HG03378 (cell line): Measurements from ENCODE around the gene CHD9.
A peak's percentile ranks its signal among the peaks of the same experiment; 100 is the strongest.
"Not testable (repeated sequence)": the region's sequence is repeated elsewhere in the genome, so short reads cannot be mapped to it uniquely, and the experiment has no call there.

ENCODE experiments used
- ATAC-seq: cut with Tn5 transposase; IDR thresholded peaks from one replicate; pipeline ENCODE4 v1.9.1; 2021; ENCODE audit warnings: mild to moderate bottlenecking, moderate library complexity; ENCODE audit not compliant: unreplicated experiment

CHD9 gene

DNA sequence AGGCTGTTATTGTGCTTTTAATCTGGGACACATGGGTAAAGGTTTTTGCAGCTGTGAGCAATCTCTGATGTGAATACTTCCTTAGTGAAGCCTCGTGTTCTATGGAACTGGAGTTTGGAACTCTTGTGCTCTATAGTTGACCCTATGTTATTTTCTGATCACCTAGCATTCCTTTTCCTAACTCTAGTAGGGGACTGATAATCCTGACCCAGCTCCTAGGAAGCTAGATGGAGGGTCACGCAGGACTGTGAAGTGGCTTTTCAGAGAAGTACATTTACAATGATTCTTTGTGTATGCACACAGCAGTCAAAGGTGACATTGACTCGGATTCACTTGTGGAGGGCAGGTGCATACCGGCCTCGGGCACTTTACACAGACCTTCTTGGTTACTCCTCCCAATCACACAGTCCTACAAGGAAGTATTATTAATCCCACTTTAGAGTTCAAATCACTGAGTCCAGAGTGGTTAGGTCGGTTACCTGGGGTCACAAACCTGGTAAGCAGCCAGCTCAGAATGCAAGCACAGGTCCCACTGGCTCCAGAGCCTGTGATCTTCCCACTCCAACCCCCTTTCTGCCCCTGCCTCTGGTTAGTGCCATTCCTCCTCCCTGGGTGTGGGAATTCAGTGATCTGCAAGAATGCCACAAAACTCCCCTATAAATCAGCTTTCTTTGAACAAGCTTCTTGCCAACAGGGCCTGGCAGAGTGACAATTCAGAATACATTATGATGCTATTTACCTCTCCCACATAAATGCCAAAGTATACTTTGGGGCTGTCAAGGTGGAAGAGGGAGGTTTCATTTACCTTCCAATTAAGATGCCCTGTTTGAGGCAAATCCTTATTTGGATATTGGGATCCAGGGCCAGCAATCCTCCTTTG, 9.2 kb upstream of the CHD9 start:
- no peak for ATAC-seq

DNA sequence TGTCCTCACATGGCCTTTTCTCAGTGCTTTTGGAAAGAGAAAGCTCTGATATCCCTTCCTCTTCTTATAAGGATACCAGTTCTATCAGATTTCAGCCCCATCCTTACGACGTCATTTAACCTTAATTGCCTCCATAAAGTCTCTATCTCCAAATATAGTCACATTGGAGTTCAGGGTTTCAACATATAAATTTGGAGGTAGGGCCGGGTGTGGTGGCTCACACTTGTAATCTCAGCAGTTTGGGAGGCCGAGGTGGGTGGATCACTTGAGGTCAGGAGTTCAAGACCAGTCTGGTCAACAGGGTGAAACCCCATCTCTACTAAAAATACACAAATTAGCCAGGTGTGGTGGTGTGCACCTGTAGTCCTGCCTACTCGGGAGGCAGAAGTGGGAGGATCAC, 7.3 kb upstream of the CHD9 start:
- not testable (repeated sequence) for ATAC-seq

DNA sequence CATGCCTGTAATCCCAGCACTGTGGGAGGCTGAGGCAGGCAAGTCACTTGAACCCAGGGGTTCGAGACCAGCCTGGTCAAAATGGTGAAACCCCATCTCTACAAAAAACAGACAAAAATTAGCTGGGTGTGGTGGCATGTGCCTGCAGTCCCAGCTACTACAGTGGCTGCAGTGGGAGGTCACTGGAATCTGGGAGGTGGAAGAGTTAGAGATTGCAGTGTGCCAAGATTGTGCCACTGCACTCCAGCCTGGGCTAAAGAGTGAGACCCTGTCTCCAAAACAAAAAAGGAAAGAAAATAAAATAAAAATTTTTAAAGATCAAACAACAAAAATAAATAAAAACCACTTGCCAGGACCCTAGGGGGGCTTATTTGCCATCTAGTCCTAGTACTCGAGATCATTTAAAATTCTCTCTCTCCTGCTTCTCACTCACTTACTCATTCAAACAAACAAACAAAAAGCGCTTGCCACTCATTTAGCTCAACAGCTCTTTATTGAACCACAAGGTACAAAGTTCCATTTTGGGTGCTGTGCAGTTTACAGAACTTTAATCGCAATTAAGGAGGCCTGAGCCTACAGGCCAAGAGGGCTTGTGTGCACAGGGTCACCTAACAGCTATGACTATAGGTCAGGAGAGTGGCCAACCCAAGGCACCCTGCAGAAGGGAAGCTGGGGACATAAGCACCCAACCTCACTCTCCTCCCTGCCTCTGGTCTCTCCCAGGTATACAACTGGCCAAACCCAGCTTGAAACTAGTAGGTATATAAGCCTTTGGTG, 6.5 kb upstream of the CHD9 start:
- no peak for ATAC-seq

- ATAC-seq, result not testable (repeated sequence)
Measured at GRCh38 chr16:53051255-53051654, 3.5 kb upstream of the CHD9 start.

DNA sequence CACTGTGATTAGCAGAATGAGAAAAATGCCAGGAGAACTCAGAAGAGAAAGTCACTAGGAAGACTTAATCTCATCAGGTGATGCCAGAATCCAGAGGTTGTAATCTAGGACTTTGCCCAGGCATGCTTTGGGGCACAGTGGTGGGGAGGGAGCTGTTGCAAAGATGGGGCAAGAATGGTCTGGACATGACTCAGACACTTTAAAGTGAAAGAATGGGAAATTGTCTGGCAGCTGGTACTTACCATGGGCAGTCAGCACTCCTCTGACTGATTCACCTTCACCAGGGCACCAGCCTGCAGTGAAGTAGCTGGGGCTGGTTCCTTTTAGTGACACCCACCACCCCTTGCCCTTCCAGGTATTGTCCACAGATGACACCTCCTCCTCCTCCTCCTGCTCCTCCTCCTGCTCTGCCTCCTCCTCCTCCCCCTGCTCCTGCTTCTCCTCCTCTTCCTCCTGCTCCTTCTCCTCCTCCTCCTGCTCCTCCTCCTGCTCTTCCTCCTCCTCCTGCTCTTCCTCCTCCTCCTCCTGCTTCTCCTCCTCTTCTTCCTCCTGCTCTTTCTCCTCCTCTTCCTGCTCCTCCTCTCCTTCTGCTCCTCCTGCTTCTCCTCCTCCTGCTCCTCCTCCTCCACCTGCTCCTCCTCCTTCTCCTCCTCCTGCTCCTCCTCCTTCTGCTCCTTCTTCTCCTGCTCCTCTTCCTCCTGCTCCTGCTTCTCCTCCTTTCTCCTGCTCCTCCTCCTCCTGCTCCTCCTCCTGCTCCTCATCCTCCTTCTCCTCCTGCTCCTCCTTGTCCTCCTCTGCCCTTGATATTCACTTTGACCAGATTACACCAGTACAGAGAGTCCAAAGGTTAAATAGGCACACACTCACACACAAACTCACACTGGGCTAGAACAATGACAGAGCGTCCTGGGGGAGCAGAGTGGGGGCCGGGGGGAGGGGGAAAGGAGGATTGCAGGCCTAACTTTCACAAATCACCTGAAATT, 2.0 kb upstream of the CHD9 start, which contains the start of gene CHD9NB:
CHD9NB (minus strand) TSS at position 379 of the 983 bp plus-strand sequence. CDS start 8,739 bp downstream, outside the sequence.
- peak; percentile 35 for ATAC-seq

- ATAC-seq, result peak; percentile 23
Measured at GRCh38 chr16:53053967-53054669, 673 bp upstream of the CHD9 start.

- no peak for ATAC-seq
Measured at GRCh38 chr16:53055541-53056391, 975 bp downstream of the CHD9 start.

GRCh38 chr16:53056392-53056881, 1.6 kb downstream of the CHD9 start:
- no peak for ATAC-seq

- no peak for ATAC-seq
Measured at GRCh38 chr16:53057658-53058057, 2.9 kb downstream of the CHD9 start.

- no peak for ATAC-seq
Measured at GRCh38 chr16:53058441-53058840, 3.6 kb downstream of the CHD9 start.

DNA sequence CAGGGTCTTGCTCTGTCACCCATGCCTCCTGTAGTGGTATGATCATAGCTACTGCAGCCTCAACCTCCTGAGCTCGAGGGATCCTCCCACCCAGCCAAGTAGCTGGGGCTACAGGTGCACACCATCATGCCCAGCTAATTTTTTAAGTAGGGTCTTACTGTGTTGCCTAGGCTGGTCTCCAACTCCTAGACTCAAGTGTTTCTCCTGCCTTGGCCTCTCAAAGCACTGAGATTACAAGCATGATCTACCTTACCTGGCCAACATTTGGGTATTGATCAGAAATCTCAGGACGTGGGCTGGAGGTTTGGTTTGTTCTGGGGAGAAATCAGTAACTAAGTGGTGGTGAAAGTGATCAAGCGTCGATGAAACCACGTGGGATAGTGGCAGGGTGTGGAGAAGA, 4.1 kb downstream of the CHD9 start:
- no peak for ATAC-seq

DNA sequence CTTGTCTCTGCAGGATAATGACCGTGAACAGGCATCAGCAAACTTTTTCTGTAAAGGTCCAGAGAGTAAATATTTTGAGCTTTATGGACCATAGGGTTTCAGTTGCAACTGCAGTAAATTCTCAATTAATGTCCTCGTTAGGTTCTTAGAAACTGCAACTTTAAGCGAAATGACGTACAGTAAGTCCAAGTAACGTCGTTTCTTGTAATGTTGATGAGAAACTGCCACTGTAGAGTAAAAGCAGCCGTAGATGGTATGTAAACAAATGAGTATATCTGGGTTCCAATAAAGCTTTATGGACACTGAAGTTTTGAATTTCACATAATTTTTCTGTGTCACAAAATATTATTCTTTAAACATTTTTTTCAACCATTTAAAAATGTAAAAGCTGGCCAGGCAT, 4.9 kb downstream of the CHD9 start:
- no peak for ATAC-seq

- ATAC-seq, result peak; percentile 13
Measured at GRCh38 chr16:53061256-53061655, 6.5 kb downstream of the CHD9 start.

GRCh38 chr16:53061701-53062159, 6.9 kb downstream of the CHD9 start:
- peak; percentile 86 for ATAC-seq

GRCh38 chr16:53064081-53064578, 9.3 kb downstream of the CHD9 start:
- no peak for ATAC-seq

- ATAC-seq, result no peak
Measured at GRCh38 chr16:53065461-53066061, 10.8 kb downstream of the CHD9 start.

DNA sequence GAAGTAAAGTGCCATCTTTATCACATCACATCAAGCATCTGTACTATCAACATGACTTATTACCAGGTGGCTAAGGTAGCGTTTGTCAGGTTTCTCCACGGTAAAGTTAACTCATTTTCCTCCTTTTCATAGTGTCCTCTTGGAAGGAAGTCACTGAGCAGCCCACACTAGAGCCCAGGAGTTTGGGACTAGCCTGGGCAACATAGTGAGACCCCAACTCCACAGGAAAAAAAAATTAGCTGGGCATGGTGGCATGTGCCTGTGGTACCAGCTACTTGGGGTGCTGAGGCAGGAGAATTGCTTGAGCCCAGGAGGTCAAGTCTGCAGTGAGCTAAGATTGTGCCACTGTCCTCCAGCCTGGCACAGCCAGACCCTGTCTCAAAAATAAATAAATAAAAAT, 12.9 kb downstream of the CHD9 start:
- no peak for ATAC-seq

- peak; percentile 49 for ATAC-seq
Measured at GRCh38 chr16:53068423-53068833, 13.6 kb downstream of the CHD9 start.
